GM12801 (cell line): Measurements from ENCODE around the gene CDC25C.

Source experiments
- CTCF ChIP-seq: IDR thresholded peaks from one replicate; pipeline ENCODE4 v1.5.1; 2011; ENCODE audit warnings: control low read depth; ENCODE audit not compliant: insufficient read length; ENCODE audit errors: extremely low read depth

CDC25C gene

GRCh38 chr5:138331449-138332368 lies at the start of gene CDC25C:
TSS of gene CDC25C (minus strand) at chr5:138331804. CDS start at chr5:138331180, 624 bp downstream.
- no peak for TF ChIP-seq CTCF

GRCh38 chr5:138372653-138373052 lies 41.0 kb upstream of the CDC25C start:
- no peak for TF ChIP-seq CTCF

- TF ChIP-seq CTCF, result no peak
Observed at GRCh38 chr5:138372225-138372624, 40.6 kb upstream of the CDC25C start.

GRCh38 chr5:138371454-138371853 lies 39.9 kb upstream of the CDC25C start:
- no peak for TF ChIP-seq CTCF

GRCh38 chr5:138370537-138370936 lies 38.9 kb upstream of the CDC25C start:
- no peak for TF ChIP-seq CTCF

- TF ChIP-seq CTCF, result no peak
Observed at GRCh38 chr5:138369706-138370105, 38.1 kb upstream of the CDC25C start.

- TF ChIP-seq CTCF, result no peak
Observed at GRCh38 chr5:138369261-138369660, 37.7 kb upstream of the CDC25C start.
